Type B pancreatic cell (in vitro differentiated cells): ENCODE data around the gene SCFD2. TPM values are rescaled to one million over a fixed set of nuclear protein-coding genes. Genes with fewer than 3 reads are reported as not detected.

Experiments
- DNase-seq: peaks from one replicate; pipeline ENCODE4 v3.0.0; 2021; ENCODE audit warnings: mixed read lengths; ENCODE audit not compliant: unreplicated experiment; ENCODE audit errors: extremely low spot score
- H3K27ac Mint-ChIP-seq: 2 replicates; pipeline ENCODE4 v1.8.0; 2021; ENCODE audit warnings: mild to moderate bottlenecking, mixed read lengths
- H3K27me3 Mint-ChIP-seq: 2 replicates; pipeline ENCODE4 v1.8.0; 2021; ENCODE audit warnings: mixed read lengths
- H3K36me3 Mint-ChIP-seq: 2 replicates; pipeline ENCODE4 v1.8.0; 2021; ENCODE audit warnings: mixed read lengths
- H3K4me1 Mint-ChIP-seq: one replicate; pipeline ENCODE4 v1.8.0; 2021; ENCODE audit warnings: mixed read lengths; ENCODE audit not compliant: unreplicated experiment
- H3K4me3 Mint-ChIP-seq: 2 replicates; pipeline ENCODE4 v1.8.0; 2021; ENCODE audit warnings: mild to moderate bottlenecking, mixed read lengths
- H3K9me3 Mint-ChIP-seq: 2 replicates; pipeline ENCODE4 v1.8.0; 2021; ENCODE audit warnings: mixed read lengths
- CTCF ChIP-seq: fragments of 200-600 bp; sonication (generic); conservative IDR thresholded peaks from 2 replicates; pipeline ENCODE4 v1.5.0; 2021; ENCODE audit warnings: antibody characterized with exemption, mild to moderate bottlenecking
- total RNA-seq: library from RNA; stranded (reverse); gene quantifications from 2 replicates; pipeline ENCODE4 v1.2.1, GENCODE V29; 2021; ENCODE audit warnings: low replicate concordance

The SCFD2 gene
- total RNA-seq, 1 donor from 2014 or later, result 11.2 TPM

- peaks cover 27% of the 10 kb centered on the region for H3K36me3 Mint-ChIP-seq
- H3K27me3 Mint-ChIP-seq, result peaks cover 36% of the 10 kb centered on the region
- no peak for DNase-seq
- peaks cover 12% of the 10 kb centered on the region for H3K9me3 Mint-ChIP-seq
- peak overlapping the region; percentile 90 for H3K4me3 Mint-ChIP-seq
- no peak for TF ChIP-seq CTCF
- peaks cover 29% of the 10 kb centered on the region for H3K4me1 Mint-ChIP-seq
- peak overlapping the region; percentile 59 for H3K27ac Mint-ChIP-seq
These were observed 504.6 kb downstream of the SCFD2 start for GRCh38 chr4:52861171-52861823.

GRCh38 chr4:52860361-52860760 is 505.5 kb downstream of the SCFD2 start:
- peaks cover 36% of the 10 kb centered on the region for H3K27me3 Mint-ChIP-seq
- H3K4me3 Mint-ChIP-seq, result peak overlapping the region; percentile 31
- peaks cover 12% of the 10 kb centered on the region for H3K9me3 Mint-ChIP-seq
- H3K27ac Mint-ChIP-seq, result no peak overlapping the region
- DNase-seq, result no peak
- H3K36me3 Mint-ChIP-seq, result peaks cover 18% of the 10 kb centered on the region
- H3K4me1 Mint-ChIP-seq, result peaks cover 35% of the 10 kb centered on the region
- no peak for TF ChIP-seq CTCF

GRCh38 chr4:52856801-52857200 is 509.1 kb downstream of the SCFD2 start:
- H3K4me1 Mint-ChIP-seq, result peaks cover 33% of the 10 kb centered on the region
- peaks cover 12% of the 10 kb centered on the region for H3K9me3 Mint-ChIP-seq
- no peak overlapping the region for H3K4me3 Mint-ChIP-seq
- no peak overlapping the region for H3K27ac Mint-ChIP-seq
- H3K36me3 Mint-ChIP-seq, result no peaks in the 10 kb centered on the region
- TF ChIP-seq CTCF, result no peak
- H3K27me3 Mint-ChIP-seq, result peaks cover 27% of the 10 kb centered on the region
- DNase-seq, result no peak

- Mint-ChIP-seq H3K36me3 (no peaks in the 10 kb centered on the region), H3K4me1 (peaks cover 38% of the 10 kb centered on the region), H3K9me3 (peaks cover 8% of the 10 kb centered on the region), H3K27ac (no peak overlapping the region), H3K27me3 (no peaks in the 10 kb centered on the region), H3K4me3 (no peak overlapping the region)
- TF ChIP-seq CTCF, result no peak
- no peak for DNase-seq
These were observed 512.5 kb downstream of the SCFD2 start for GRCh38 chr4:52853351-52853750.

- Mint-ChIP-seq H3K4me1 (peaks cover 44% of the 10 kb centered on the region), H3K27me3 (no peaks in the 10 kb centered on the region), H3K9me3 (peaks cover 2% of the 10 kb centered on the region), H3K36me3 (no peaks in the 10 kb centered on the region), H3K4me3 (no peak overlapping the region), H3K27ac (no peak overlapping the region)
- DNase-seq, result no peak
- TF ChIP-seq CTCF, result no peak
These were observed 513.1 kb downstream of the SCFD2 start for GRCh38 chr4:52852711-52853110.
